Esophagus squamous epithelium (tissue), 4 donors: ENCODE results near the gene TMEM19.

Experiments used
- POLR2A ChIP-seq, 4 donors: fragments of 450-650 bp; IDR thresholded peaks; one replicate each; pipeline ENCODE4 v1.6.1; 2017; ENCODE audit warnings: antibody characterized with exemption in 4 of 4, mild to moderate bottlenecking in 4 of 4, moderate library complexity in 3 of 4
- TF ChIP-seq, protein P1 (sequence below), 6 experiments: fragments of 450-650 bp in 4 of 6; fragments of 200-600 bp in 2 of 6; sonication (generic) in 2 of 6; IDR thresholded peaks; one replicate each; pipeline ENCODE4 v1.5.1; 2016 to 2019; ENCODE audit warnings: antibody characterized with exemption in 6 of 6, mild to moderate bottlenecking in 4 of 6, moderate library complexity in 4 of 6

DNA sequence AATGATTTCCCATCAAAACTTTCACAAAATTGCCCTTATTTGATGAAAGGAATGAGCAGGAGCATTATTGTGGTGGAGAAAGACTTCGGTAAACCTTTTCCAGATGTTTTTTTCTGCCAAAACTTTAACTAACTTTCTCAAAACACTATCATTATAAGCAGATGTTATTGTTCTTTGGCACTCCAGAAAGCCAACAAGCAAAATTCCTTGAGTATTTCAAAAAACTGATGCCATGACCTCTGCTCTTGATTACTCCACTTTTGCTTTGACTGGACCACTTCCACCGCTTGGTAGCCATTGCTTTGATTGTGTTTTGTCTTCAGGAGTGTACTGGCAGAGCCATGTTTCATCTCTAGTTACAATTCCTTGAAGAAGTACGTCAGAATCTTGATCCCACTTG is 39.1 kb downstream of the TMEM19 start:
- no peak for TF ChIP-seq POLR2A (IDR thresholded peaks at IDR 0.05)
- TF ChIP-seq, protein P1, sequence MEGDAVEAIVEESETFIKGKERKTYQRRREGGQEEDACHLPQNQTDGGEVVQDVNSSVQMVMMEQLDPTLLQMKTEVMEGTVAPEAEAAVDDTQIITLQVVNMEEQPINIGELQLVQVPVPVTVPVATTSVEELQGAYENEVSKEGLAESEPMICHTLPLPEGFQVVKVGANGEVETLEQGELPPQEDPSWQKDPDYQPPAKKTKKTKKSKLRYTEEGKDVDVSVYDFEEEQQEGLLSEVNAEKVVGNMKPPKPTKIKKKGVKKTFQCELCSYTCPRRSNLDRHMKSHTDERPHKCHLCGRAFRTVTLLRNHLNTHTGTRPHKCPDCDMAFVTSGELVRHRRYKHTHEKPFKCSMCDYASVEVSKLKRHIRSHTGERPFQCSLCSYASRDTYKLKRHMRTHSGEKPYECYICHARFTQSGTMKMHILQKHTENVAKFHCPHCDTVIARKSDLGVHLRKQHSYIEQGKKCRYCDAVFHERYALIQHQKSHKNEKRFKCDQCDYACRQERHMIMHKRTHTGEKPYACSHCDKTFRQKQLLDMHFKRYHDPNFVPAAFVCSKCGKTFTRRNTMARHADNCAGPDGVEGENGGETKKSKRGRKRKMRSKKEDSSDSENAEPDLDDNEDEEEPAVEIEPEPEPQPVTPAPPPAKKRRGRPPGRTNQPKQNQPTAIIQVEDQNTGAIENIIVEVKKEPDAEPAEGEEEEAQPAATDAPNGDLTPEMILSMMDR (IDR thresholded peaks at IDR 0.05): no peak
